Thoracic aorta (tissue), 2 donors: ENCODE data around the gene BCOR. TPM values are rescaled to one million over a fixed set of nuclear protein-coding genes. Genes with fewer than 3 reads are reported as not detected.

Experiments used
- ATAC-seq: fragments of 150-250 bp; one replicate; pipeline ENCODE4 v1.8.0; 2017; ENCODE audit warnings: low read depth; ENCODE audit not compliant: insufficient number of reproducible peaks, low FRiP score
- DNase-seq: peaks from one replicate; pipeline ENCODE4 v3.0.0-alpha.2; 2020; ENCODE audit warnings: low spot score
- H3K27ac ChIP-seq, 2 donors: fragments of 200-600 bp; sonication (generic); 1 replicate in 1 of 2; 2 replicates in 1 of 2; pipeline ENCODE4 v1.5.1; 2016; ENCODE audit warnings: mild to moderate bottlenecking in 2 of 2, moderate library complexity in 2 of 2
- H3K27me3 ChIP-seq: fragments of 200-600 bp; sonication (generic); replicated peaks from 2 replicates; pipeline ENCODE4 v1.6.0; 2016; ENCODE audit warnings: mild to moderate bottlenecking; ENCODE audit not compliant: insufficient read depth
- H3K36me3 ChIP-seq: fragments of 200-600 bp; sonication (generic); one replicate; pipeline ENCODE4 v1.5.1; 2016
- H3K4me1 ChIP-seq, 2 donors: fragments of 200-600 bp; sonication (generic); 1 replicate in 1 of 2; 2 replicates in 1 of 2; pipeline versions ENCODE4 v1.5.1 to v1.6.0; 2016; ENCODE audit warnings: low read depth in 2 of 2, mild to moderate bottlenecking in 1 of 2; ENCODE audit not compliant: control insufficient read depth in 1 of 2
- H3K4me3 ChIP-seq: fragments of 200-600 bp; sonication (generic); 2 replicates; pipeline ENCODE4 v1.5.1; 2016; ENCODE audit warnings: mild to moderate bottlenecking
- H3K9me3 ChIP-seq: fragments of 200-600 bp; sonication (generic); 2 replicates; pipeline ENCODE4 v1.5.1; 2016
- CTCF ChIP-seq: fragments of 200-600 bp; sonication (generic); IDR thresholded peaks from one replicate; pipeline ENCODE4 v1.5.1; 2019; ENCODE audit warnings: antibody characterized with exemption
- total RNA-seq, 2 donors: library from RNA; depleted of rRNA; stranded (reverse); fragments of >200 nt; gene quantifications; one replicate each; pipeline versions ENCODE4 v1.1.0 to v1.2.3, GENCODE V29; 2016

The BCOR gene
- total RNA-seq, 2 donors from 2014 or later, result 28.6 to 30.7 TPM

GRCh38 chrX:40074080-40074958, 23.4 kb downstream of the BCOR start:
- no peak for TF ChIP-seq CTCF
- no peaks in the 10 kb centered on the region for H3K4me1 ChIP-seq
- no peaks in the 10 kb centered on the region for H3K9me3 ChIP-seq
- no peak for DNase-seq
- no peak for ATAC-seq
- H3K27me3 ChIP-seq, result no peaks in the 10 kb centered on the region
- H3K27ac ChIP-seq, result no peak overlapping the region
- H3K4me3 ChIP-seq, result no peak overlapping the region
- H3K36me3 ChIP-seq, result peaks cover 17% of the 10 kb centered on the region

GRCh38 chrX:40073439-40074054, 24.2 kb downstream of the BCOR start:
- H3K36me3 ChIP-seq, result peaks cover 17% of the 10 kb centered on the region
- H3K9me3 ChIP-seq, result no peaks in the 10 kb centered on the region
- no peak for ATAC-seq
- no peak for TF ChIP-seq CTCF
- H3K4me3 ChIP-seq, result no peak overlapping the region
- no peak for DNase-seq
- H3K27me3 ChIP-seq, result no peaks in the 10 kb centered on the region
- no peak overlapping the region for H3K27ac ChIP-seq
- no peaks in the 10 kb centered on the region for H3K4me1 ChIP-seq

- TF ChIP-seq CTCF, result no peak
- H3K4me1 ChIP-seq, result no peaks in the 10 kb centered on the region
- no peak for DNase-seq
- H3K27ac ChIP-seq, result no peak overlapping the region
- no peaks in the 10 kb centered on the region for H3K27me3 ChIP-seq
- no peak for ATAC-seq
- H3K9me3 ChIP-seq, result no peaks in the 10 kb centered on the region
- H3K36me3 ChIP-seq, result peaks cover 17% of the 10 kb centered on the region
- no peak overlapping the region for H3K4me3 ChIP-seq
Observed at GRCh38 chrX:40072246-40072645, 25.5 kb downstream of the BCOR start.

GRCh38 chrX:40068048-40068447, 29.7 kb downstream of the BCOR start:
- Histone ChIP-seq H3K27me3 (no peaks in the 10 kb centered on the region), H3K4me1 (no peaks in the 10 kb centered on the region), H3K4me3 (no peak overlapping the region), H3K9me3 (no peaks in the 10 kb centered on the region), H3K36me3 (peaks cover 15% of the 10 kb centered on the region), H3K27ac (no peak overlapping the region)
- ATAC-seq (no peak), DNase-seq (no peak)
- TF ChIP-seq CTCF, result no peak

GRCh38 chrX:40066700-40067099, 31.1 kb downstream of the BCOR start:
- Histone ChIP-seq H3K9me3 (no peaks in the 10 kb centered on the region), H3K4me3 (no peak overlapping the region), H3K27me3 (no peaks in the 10 kb centered on the region), H3K4me1 (no peaks in the 10 kb centered on the region), H3K36me3 (peaks cover 18% of the 10 kb centered on the region), H3K27ac (no peak overlapping the region)
- no peak for DNase-seq
- no peak for ATAC-seq
- no peak for TF ChIP-seq CTCF
